GM12873 (cell line): ENCODE data around the gene BMPER.

ENCODE experiments used
- TF ChIP-seq, protein P1 (sequence below): IDR thresholded peaks from 2 replicates; pipeline ENCODE4 v1.5.1; 2012; ENCODE audit warnings: low read depth, mild to moderate bottlenecking, moderate library complexity, low read length, control low read depth; ENCODE audit not compliant: insufficient read depth; ENCODE audit errors: missing control alignments

Gene BMPER

DNA sequence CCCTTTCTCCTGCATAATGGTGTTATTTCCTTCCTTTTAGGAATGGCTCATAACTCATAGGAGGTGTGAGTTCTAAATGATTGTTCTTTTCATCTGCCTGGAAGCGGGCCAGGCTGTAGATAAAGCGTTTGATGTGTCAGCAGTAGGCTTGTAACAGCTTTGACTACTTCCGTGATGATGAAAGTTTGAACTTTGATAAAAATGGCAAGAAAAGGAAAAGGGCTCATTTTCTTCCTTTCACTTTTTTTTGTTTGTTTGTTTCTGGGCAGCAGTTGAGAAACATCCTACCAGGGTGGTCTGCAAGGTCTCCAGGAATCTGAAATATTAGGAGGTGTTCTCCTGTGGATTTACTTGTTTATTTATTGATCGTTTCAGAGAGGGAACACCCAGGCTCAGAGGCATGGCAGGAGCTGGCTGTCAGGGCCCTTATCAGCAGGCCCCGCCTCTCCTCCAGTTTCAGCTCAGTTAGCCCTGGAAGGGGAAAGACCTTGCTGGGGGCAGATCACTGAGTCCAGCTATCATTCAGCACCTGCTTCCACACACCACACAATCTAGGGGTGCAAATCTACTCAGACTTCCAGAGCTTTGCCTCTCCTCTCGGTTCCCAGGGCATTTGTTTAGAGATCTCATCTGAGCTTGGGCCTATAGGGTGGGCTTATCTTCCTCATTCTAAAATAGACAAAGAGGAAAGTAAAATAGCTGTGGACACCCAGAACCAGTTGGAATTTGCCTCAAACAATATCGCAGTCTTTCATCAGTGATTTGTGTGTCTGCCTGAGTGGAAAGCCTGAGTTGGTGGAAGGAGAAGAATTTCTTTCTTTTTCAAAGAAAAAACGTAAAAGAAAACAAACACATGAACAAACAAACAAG lies 130.9 kb downstream of the BMPER start:
- TF ChIP-seq, protein P1, sequence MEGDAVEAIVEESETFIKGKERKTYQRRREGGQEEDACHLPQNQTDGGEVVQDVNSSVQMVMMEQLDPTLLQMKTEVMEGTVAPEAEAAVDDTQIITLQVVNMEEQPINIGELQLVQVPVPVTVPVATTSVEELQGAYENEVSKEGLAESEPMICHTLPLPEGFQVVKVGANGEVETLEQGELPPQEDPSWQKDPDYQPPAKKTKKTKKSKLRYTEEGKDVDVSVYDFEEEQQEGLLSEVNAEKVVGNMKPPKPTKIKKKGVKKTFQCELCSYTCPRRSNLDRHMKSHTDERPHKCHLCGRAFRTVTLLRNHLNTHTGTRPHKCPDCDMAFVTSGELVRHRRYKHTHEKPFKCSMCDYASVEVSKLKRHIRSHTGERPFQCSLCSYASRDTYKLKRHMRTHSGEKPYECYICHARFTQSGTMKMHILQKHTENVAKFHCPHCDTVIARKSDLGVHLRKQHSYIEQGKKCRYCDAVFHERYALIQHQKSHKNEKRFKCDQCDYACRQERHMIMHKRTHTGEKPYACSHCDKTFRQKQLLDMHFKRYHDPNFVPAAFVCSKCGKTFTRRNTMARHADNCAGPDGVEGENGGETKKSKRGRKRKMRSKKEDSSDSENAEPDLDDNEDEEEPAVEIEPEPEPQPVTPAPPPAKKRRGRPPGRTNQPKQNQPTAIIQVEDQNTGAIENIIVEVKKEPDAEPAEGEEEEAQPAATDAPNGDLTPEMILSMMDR, result no peak

- TF ChIP-seq, protein P1, result no peak
Measured at GRCh38 chr7:34036972-34037792, 131.8 kb downstream of the BMPER start.

DNA sequence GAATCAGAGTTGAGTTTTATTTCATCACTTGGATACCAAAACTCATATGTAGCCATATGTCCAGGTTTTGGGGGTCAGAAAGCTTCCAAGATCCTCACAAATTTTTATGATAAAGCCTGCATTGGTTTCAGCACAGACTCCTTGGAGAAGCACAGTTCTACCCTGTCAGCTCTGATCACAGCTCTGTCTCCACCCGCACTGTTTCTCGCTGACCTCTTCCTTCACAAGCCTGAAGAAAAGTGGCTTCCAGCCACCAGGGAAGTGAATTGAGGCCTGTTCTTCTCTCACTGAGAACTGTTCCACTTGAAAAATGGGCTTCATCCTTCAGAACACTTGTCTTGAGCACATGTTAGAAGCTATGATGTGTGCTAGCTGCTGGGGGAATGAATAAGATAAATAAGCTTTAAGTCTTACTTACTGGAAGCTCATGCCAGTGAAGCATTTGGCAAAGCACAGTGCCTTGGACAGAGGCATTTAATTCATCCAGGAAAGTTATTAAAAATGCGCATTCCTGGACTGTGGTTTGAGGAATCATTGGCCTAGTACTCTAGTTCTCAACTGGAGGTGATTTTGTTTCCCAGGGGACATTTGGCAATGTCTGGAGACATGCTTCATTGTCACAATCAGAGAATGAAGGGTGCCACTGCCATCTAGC lies 133.6 kb downstream of the BMPER start:
- TF ChIP-seq, protein P1, result no peak

DNA sequence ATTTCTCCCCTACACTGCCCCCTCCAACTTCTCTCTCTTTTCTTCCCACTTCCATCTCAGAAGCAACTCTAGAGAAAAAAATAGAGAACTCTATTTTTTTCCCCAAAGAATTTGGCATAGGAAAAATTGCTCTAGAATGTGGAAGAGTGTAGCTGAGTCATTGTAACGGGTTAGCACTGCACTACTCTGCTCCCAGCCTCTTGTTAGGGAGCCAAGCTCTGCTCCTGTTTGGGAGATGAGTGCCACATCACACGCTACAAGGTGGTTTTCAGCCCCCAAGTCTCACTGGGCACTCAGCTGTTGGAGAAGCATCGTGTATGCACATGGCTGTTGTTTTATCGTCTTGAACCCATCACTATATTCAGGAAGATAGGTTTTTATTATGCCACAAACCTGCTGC lies 136.4 kb downstream of the BMPER start:
- TF ChIP-seq, protein P1, result no peak

- TF ChIP-seq, protein P1, result no peak
Measured at GRCh38 chr7:34042406-34042805, 137.1 kb downstream of the BMPER start.

DNA sequence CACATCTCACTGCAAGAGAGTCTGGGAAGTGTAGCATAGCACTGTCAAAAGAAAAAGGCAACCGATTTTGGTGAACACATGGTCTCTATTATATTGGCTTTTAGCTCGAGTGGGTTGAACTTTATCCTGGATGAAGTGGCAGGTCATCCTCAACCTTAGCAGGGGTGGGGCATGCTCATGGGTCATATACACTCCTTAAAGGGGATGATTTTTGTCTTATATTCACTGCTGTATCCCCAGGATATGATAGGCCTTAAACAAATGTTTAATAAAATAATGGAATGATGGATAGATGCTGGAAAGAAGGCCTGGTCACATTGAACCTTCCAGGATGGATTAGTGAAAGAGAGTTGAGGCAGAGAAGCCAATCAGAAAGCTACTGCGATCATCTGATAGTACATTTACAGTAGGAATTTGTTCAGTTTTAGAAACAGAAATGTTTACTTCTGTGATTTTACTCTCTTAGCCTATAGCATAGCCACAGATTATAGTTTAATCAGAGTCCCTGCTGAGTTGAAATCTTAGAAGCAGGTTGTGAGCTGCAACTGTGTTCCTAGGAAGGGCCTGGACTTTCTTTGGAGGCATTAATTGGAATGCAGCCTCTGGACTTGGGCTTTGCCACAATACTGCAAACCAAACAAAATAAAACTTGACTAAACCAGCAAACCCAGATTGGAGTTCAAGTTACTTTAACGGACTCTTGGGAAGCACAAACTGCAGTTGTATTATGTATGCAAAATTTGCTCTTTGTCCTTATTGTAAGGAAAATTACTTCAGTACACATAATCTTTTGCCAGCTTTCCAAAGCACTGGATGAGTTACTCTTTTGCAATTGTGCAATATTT lies 138.3 kb downstream of the BMPER start:
- TF ChIP-seq, protein P1, result no peak
